HG02678 (cell line): ENCODE data around the gene PSD.

Experiments used
- ATAC-seq: cut with Tn5 transposase; IDR thresholded peaks from one replicate; pipeline ENCODE4 v1.9.1; 2021; ENCODE audit warnings: mild to moderate bottlenecking, moderate library complexity; ENCODE audit not compliant: unreplicated experiment

PSD gene

GRCh38 chr10:102449321-102450123 is 30.9 kb upstream of the PSD start:
- peak; percentile 52 for ATAC-seq

- no peak for ATAC-seq
Observed at GRCh38 chr10:102444851-102445250, 26.3 kb upstream of the PSD start.

GRCh38 chr10:102438374-102438773 is 19.8 kb upstream of the PSD start:
- ATAC-seq = no peak

DNA sequence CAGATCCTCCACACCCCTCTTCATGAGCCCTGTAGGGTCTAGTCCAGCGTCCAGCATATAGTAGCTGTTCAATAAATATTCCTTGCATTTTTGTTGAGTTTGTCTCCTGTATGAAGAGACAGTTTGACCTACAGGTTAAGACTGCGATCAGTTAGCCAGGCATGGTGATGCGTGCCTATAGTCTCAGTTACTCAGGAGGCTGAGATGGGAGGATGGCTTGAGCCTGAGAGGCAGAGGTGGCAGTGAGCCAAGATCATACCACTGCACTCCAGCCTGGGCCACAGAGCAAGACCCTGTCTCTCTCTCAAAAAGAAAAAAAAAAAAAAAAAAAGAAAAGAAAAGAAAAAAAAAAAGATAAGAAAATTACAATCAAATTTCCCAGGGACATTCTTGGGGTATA is 18.9 kb upstream of the PSD start:
- no peak for ATAC-seq

DNA sequence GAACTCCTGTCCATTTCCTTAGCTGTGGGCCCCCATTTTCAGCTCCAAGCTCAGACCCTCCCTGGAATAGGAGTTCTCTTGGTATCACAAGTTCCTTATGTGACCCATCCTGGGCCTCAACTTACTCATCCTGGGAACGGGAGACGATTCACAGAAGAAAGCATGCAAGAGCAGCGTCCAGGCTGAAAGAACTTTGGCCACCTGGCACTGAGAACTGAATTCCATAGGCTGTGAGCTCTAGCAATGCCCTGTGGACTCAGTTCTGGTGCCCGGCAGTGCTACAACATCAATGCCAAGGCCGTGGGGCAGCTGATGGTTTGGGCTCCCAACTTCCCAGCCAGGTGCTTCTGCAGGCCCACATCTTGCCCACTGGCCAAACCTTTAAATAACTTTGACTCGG is 17.7 kb upstream of the PSD start:
- no peak for ATAC-seq

- no peak for ATAC-seq
Observed at GRCh38 chr10:102435529-102436233, 17.1 kb upstream of the PSD start.

DNA sequence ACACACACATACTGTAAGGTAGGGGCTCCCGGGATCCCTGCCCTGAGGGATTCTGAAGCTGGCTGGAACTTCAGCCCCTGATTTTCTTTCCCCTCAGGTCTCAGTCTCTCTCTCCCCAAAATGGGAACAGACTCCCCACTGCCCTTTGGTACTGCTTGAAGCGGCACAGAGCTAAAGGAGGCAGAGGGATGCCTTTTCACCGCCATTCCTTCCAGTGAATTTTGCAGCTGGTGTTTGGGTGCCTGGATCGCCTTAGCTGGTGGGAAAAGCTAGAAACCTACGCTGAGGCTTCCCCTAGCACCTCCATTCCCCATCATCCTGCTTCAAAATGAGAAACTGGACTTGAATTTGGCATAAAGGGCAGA is 16.5 kb upstream of the PSD start:
- ATAC-seq = no peak

- ATAC-seq = no peak
Observed at GRCh38 chr10:102434394-102435132, 16.0 kb upstream of the PSD start.

DNA sequence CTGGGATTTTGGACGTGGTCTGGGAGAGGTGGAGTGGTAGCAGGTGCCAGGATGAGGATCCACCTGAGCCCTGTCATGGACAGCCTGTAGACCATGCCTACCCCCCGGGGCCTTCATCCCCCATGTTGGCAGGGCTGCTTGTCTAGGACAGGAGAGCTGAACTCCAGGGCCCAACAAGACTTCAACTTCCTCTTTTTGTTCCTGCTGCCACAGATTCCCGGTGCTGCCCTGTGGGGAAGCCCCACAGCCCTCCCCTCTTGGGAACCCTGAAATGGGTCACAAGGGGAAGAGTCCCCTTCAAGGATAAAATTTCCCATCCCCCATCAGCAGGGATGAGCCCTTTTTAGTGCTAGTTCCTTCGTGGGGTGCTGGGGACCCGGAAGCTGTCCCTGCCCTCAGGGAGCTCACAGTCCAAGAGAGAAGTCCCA is 15.0 kb upstream of the PSD start:
- ATAC-seq = no peak

DNA sequence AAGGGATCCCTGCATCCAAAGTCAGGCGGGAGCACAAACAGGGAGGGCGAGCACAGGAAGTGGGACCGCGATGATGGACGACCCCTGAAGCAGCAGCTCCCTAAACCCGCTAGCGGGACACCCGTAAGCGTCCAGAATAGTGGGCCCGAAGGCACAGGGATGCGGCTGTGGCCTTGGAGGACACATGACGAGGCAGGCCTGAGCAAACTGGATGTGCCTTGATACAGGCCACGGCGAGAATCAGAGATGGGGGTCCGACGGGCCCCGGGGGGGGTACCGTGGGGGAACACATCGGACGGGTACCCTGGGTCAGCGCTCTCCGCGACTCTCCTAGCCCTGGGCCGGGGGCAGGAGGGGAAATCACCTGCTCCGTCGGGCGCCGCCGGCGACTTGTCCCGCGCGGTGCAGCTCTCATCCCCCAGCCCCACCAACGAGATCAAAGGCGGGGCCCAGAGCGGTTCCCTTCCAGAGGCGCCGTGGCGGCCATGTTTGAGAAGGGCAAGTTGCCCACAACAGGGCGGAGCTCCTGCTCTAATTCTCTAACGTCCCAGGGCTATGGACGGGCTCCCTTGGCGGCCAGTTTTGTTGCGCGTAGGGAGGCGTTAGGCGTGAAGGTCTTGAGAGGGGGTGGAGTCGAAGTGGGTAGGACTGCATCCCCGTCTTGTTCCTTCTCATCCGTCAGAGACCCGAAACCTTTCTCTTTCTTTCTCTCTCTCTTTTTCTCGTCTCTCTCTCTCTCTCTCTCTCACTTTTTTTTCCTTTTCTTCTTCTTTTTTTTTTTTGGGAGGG is 13.8 kb upstream of the PSD start, which contains the start of gene CUEDC2:
Gene CUEDC2 (minus strand): TSS at position 413 of the 789 bp plus-strand sequence. CDS start 7,386 bp downstream, outside the sequence.
- peak; percentile 85 for ATAC-seq

GRCh38 chr10:102431452-102432124 is 13.0 kb upstream of the PSD start:
- ATAC-seq = no peak

- no peak for ATAC-seq
Observed at GRCh38 chr10:102429468-102429867, 10.9 kb upstream of the PSD start.

DNA sequence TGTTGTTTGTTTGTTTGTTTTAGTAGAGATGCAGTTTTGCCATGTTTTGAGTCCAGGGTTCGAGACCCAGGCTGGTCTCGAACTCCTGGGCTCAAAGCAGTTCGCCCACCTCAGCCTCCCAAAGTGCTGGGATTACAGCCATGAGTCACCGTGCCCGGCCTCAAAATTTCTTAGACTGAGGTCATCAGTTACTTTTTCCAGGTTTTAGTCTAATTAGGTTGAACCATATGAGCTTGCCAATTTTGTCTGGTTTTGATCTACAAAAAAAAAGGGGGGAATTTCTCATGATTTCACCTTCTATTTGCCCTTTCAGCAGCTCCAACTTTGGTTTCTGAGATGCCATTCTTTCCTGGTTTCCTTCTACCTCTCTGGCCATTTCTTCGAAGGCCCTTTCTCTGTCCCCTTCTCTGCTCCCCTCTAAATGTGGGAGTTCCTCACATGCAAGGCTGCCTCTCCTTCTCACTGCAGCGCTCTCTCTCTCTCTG is 8.3 kb upstream of the PSD start:
- ATAC-seq = no peak

DNA sequence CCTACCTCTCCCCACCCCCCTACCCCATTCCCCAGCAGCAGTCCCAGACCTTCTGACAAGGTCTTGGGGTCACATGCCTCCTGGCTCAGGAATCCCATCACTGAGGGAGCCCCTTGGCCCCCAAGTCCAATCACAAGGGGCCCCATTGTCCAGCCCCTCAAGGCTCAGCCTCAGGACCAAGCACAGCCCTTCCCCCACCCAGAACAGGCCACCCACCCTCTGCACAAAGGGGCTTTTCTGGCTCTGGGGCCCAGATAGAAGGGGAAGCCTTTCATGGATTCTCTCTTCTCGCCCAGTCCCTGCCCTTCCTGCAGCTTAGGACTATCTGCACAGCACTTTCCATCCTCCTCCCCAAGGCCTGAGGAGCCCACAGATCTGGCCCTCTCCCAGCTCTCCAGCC is 6.9 kb upstream of the PSD start:
- no peak for ATAC-seq

DNA sequence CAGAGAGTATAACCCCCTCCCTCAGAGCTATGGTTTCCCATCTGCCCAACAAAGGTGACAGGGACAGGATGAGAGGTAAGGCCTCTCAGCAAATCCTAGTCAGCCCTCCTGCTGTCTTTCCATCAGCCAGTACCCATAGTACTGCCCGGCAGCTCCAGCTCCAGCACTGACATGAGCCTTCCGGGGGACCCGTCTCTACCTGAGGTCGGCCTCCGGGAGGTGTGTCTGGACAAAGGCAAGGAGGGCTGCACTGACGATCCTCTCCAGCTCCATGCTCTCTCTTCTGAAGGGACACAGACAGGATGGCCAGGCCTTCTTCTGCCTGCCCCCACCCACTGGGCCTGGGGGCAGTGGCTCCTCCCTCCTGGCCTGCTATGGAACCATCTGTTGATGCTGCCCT is 6.3 kb upstream of the PSD start:
- ATAC-seq = no peak

- no peak for ATAC-seq
Observed at GRCh38 chr10:102424145-102424544, 5.6 kb upstream of the PSD start.

GRCh38 chr10:102423372-102423968 is 4.9 kb upstream of the PSD start:
- ATAC-seq = no peak

- ATAC-seq = peak; percentile 23
Observed at GRCh38 chr10:102422545-102423129, 4.1 kb upstream of the PSD start.

- ATAC-seq = no peak
Observed at GRCh38 chr10:102421757-102422512, 3.4 kb upstream of the PSD start.
